Activated CD8-positive, alpha-beta memory T cell treated with anti-CD3 and anti-CD28 coated beads, Interleukin-2, amount 50 U/mL, for 1 hour (primary cell): ENCODE results near the gene LRRIQ4.

Experiments
- DNase-seq: peaks from one replicate; pipeline ENCODE4 v3.0.0-alpha.2; 2020; ENCODE audit errors: extremely low read depth

LRRIQ4 gene

DNA sequence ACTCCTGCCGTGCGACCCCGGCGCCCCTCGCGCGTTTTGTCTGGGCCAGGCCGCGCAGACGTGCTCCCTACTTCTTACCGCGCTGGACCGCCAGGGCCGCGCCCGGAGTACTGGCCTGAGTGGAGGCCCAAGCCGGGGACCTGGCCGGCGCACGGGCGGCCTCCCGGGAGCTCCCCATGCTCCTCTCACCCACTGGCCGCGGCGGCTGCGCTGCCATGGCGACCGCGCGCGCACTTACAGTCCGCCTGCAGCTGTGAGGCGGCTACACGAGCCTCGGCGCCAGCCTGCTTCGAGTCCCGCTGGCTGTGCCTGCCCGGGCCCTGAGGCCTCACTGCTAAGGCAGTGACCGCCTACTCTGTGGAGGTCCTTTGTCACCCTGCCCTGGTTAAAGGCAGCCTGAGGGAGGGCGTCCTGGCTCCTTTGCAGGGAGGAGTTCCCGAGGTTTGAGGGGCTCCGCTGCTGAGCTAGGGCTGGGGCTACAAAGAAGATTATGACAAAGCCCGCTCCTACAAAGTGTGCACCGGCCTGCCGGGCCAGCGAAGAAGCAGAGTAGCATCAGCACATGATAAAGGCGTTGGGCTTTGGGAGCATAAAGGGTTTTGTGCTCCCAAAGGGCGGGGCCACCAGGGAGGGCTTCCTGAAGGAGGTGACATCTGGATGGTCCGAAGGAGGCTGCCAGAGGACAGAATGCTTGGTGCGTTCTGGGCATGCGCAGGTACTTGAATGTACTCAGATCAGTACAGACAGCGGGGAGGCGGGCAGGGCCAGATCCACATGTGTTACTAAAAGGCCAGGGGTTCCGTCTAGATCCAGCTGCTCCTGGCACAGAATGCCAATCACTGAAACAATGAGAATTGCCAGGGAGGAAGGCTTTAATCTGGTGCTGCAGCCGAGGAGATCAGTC, at the start of gene LRRIQ4, which contains the start of gene LRRC34:
LRRIQ4 (plus strand) TSS at position 539 of the 904 bp plus-strand sequence. CDS start 9,052 bp downstream, outside the sequence.
LRRC34 (minus strand) TSS at position 573 of the 904 bp plus-strand sequence; CDS start at position 217, 356 bp downstream.
- DNase-seq = peak; percentile 39

DNA sequence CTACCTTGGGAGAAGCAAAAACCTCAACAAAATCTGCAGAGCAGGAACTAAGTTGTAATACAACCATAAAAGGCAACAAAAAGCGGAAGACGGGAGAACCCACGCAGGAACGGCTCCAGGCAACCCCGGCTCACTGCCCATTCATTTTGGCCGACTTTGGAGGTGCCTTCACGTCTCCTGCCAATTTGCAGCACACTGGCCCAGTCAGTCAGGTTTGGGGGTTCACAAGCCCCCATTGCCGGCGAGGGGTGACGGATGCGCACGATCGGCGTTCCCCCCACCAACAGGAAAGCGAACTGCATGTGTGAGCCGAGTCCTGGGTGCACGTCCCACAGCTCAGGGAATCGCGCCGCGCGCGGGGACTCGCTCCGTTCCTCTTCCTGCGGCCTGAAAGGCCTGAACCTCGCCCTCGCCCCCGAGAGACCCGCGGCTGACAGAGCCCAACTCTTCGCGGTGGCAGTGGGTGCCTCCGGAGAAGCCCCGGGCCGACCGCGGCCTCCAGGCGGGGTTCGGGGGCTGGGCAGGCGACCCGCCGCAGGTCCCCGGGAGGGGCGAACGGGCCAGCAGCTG, 48.3 kb upstream of the LRRIQ4 start:
- peak; percentile 21 for DNase-seq

DNA sequence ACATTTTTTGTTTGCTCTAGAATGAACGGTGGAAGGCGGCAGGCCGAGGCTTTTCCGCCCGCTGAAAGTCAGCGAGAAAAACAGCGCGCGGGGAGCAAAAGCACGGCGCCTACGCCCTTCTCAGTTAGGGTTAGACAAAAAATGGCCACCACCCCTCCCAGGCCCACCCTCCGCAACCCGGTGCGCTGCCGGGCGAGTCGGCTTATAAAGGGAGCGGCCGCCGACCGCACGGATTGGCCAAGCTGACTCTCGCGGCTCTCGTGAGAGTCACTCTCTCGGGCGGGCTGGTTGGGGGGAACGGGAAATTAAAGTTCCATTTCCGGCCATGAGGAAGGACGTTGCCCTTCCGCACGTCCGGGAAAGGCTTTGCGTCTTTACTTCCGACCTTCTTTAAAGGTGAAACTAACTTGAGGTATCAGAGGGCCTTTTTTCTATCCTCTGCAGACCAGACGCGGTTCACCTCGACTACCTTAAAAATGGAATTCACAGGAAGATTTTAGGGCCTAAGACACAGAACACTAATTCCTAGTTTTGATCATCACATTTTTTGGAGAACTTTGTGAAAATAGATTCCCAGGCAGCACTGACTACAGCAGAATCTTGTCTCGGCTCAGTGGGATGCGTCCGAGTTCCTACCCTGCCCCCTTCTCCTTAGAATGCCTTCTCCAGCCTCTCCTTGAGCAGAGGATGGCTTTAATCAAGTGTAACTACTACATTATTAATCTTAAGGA, 47.6 kb upstream of the LRRIQ4 start, which contains the start of gene TERC:
TERC (minus strand) TSS at position 179 of the 731 bp plus-strand sequence.
- DNase-seq = peak; percentile 89

DNA sequence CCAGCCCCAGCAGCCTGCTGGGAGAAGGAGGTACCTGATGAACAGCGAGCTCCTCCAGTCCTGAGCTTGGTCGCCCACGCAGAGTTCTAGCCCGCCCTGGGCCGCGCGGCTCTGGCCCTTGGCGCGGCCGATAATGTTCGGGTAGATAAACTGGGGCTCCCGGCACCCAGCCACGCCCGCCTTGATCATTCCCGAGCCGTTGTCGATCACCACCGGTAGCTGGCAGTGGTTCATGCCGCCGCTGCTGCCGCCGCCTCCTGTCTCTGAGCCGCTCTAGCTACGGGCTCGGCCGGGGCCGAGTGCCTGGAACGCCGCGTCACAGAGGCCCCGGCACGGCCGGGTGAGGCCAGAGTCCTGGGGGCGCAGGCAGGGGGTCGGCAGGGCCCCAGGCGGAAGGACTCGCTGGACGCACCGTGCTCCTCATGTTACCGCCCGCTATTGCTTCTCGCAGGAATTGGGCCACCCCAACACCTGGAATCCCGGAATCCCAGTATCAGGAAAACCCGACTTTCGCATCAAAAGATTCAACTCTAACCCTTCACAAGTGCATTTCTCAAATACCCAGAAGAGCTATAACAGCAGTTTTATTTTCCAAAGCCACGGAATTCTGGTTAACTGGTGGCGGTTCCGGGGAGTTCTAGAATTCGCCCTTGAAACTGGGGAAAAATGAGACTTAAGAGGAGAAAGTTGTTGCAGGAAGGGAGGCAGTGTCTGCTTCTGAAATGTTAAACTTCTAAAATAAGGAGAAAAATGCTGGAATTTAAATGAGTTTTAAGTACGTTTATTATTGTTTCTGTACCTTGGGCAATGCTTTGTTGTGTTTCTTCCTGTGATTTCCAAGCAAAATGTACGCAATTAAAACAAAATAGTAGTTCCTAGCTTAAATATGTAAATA, 43.1 kb upstream of the LRRIQ4 start, which contains the start of gene ACTRT3:
ACTRT3 (minus strand) TSS at position 275 of the 895 bp plus-strand sequence; CDS start at position 234, 41 bp downstream.
- DNase-seq = peak; percentile 25

DNA sequence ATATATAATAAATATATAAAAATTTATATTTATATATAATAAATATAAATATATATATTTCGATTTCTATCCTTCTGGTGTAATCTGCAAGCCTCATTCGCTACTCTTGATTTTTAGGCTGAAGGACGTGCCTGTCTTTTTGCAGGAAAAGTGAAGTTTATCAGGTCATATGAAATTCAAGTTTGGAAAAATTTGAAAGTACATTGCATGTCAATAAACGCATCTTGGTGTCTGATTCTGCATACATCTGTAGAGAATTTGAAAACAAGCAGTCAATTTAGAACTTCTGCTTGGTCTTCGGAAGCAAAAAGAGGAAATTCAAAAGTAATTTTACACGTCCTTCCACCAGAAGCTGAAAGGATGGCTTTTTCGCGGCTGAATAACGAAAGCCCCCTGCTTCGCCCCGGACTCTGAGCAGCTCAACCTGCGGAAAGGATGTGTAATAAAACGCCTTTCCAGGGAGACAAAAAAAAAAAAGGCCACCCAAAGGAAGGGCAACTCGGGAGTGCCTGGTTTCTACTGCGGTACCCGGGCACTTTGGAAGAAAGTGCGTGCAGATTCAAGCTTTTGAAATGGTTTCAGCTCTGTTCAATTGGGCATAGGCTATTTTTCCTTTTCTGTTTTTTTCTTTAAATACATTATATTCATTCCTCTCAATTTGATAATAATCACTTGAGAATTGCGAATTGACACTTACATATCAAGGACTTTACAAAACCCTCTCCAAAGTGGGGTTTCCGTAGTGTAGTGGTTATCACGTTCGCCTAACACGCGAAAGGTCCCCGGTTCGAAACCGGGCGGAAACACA, 41.0 kb upstream of the LRRIQ4 start:
- DNase-seq = peak; percentile 35

DNA sequence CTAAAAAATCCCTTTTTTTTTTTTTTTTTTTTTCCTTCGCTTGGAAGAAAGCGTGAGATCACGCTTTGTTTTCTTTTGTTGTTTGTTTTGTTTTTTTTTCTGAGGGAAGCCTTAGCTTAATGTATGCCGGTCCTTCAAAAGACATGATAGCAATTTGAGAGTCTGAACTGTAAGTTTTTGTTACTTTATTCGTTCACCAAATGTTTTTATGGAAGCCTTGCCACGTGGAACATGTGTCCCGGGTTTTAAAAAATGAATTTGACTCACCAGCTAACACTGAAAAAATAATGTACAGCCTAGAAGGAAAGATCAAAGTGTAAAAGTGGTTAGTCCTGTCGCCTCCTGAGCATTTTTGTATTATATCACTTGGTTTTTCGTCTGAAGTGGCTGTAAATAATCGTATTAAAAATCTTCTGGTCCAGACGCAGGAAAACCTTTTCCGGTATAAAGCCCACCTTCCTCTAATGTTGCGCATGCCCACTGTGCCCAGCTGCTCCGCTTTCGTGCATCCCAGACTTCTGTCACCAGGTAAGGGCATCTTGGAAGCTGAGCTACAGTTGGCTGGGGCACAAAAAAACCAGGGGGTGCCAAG, 40.3 kb upstream of the LRRIQ4 start:
- peak; percentile 42 for DNase-seq

DNA sequence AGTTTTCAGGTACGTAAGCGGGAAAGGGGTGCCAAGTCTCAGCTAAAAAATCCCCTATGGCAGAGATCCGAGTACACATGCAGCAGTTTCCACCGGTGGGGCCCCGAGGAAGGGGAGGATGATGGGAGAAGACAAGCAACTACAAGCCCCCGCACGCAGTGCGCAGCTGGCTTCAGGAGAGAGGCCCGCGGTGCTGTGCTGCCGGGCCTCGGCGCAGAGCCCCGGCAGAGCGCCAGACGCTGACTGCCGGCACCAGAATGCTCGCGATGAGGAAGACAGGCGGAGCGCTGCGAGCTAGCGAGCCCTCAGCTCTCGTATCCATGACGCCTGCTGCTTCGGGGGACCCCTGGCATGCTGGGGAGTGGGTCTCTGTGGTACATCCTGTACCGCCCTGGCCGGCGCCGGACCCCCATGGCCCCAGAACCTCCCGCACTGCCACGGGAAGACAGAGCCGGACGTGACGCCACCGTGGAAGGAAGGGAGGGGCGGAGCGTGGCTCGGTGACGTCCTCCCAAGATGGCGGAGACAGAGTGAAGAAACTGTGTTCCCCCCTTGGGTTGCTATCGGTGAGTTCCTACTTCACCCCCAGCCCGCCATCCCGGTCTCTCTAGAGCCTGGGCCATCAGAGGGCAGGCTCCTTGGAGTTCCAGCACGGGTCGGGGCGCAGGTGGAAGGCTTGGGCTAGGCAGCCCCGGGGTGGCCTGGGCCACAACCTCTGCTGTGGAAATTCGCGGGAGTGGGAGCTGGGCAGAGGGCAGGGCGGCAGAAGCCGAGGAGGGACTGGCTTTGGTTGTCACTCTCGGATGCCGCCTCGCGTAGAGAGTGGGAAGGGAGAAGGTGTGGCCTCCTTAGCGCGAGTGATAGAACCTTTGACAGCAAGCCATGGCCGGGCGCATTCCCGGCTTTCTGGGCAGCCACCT, 39.5 kb upstream of the LRRIQ4 start, which contains the start of gene MYNN:
MYNN (plus strand) TSS at position 500 of the 920 bp plus-strand sequence. CDS start 900 bp downstream, outside the sequence.
- DNase-seq = peak; percentile 71

DNA sequence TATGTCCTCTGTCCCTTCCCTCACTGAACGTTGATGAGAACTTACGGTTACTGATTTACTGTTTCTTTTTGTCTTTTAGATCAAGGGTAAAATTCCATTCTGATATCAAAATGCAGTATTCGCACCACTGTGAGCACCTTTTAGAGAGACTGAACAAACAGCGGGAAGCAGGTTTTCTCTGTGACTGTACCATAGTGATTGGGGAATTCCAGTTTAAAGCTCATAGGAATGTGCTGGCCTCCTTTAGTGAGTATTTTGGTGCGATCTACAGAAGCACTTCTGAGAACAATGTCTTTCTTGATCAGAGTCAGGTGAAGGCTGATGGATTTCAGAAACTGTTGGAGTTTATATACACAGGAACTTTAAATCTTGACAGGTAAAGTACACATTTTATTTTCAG, 38.5 kb upstream of the LRRIQ4 start:
- no peak for DNase-seq

DNA sequence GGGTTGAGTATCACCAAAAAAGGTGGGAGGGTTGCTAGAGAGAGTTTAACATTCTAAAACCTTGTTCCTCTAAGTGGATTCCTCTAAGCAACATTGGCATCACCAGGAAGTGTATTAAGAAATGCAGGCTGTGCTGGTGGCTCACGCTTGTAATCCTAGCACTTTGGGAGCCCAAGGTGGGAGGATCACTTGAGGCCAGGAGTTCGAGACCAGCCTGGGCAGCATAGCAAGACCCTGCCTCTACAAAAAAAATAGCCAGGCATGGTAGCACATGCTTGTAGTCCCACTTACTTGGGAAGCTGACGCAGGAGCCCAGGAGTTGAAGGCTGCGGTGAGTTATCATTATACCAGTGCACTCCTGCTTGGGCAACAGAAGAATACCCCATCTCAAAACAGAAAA, 34.8 kb upstream of the LRRIQ4 start:
- DNase-seq = no peak

DNA sequence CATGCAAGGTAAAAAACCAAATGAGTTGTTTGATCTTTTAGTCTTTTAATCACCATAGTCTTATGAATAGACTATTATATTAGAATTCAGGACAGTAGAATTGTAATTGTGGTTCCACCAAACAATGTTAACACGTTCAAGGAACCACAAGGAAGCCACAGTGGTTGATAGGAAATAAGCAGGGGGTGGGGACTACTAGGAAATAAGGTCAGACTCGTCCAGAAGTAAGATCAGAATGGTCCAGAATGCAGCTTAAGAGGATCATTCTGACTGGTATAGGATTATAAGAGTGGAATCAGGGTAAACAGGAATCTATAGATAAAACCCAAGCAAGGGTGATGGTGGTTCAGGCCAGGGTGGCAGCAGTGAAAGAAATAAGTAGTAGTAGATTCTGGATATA, 31.9 kb upstream of the LRRIQ4 start:
- DNase-seq = no peak

DNA sequence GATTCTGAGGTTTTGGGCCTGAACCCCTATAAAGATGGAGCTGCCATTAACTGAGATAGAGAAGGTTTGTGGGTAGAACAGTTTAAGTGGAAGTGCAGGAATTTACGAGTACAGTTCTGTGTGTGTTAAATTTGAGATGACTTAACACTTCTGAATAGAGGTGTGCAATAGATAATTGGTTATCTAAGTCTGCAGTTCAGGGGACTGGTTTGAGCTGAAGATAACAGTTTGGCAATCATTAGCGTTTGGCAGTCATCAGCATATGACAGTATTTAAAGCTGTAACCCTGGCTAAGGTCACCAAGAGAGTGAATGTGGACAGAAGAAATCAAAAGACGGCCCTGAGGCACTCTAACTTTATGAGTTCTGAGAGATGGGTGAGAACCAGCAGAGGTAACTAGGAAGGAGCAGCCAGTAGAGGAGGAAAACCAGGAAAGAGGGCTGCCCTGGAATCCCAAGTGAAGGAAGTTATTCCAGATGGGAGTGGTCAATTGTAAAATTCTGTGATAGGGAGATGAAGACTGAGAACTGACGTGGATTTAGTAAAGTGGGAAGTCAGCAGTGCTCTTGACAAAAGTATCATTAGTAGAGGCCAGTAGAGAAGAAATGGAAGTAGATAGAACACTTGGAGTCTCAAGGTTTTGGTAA, 31.3 kb upstream of the LRRIQ4 start:
- no peak for DNase-seq

DNA sequence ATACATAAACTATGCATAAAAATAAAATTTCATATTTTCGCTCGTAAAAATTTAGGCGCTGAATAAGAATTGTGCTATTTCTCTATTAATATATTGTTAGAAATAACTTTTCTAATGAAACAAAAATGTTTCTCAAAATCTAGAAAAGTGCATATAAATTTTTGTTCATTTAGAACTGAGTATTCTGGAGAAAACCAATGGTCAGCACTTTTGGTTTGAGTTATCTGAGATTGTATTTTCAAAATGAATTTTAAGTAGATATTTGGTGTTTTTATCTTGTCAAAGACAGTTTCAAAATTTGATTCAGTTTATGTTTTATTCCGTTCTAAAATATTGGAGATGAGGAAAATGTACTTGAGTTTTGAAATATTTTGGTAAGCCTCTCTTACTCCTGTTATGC, 25.6 kb upstream of the LRRIQ4 start:
- DNase-seq = no peak

DNA sequence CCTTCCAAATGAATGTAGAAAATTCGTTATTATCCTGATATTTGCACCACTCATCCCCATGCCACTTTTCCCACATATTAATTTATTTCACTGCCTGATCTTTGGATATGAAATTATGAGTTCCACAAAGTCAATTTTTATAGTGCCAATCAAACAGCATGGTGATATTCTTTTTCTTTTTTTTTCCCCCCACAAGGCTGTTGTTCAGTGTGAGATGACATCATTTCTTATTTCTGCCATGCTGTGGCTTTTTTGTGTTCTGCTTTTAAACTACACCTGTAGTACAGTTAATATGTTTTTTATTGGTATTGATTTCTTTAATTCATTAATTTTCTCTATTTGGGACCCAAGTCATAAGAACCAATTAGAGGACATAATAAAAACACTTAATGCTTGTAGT, 24.9 kb upstream of the LRRIQ4 start:
- no peak for DNase-seq

DNA sequence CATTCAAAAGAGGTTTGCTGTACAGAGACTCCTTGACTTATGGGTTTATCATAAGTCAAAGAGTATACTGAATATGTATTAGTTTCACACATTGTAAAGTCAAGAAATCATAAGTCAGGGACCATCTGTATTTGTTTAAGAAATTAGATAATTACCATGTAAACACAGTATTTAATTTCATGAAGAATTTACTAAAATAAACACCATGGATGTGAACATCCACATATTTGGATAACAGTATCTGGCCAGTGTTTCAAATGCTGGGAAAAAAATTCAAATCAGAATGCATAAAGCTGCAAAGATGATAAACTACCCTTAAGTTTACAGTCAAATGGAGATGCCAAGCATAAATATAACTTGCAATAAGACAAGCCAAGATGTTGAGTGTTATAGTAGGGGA, 22.5 kb upstream of the LRRIQ4 start:
- DNase-seq = no peak

DNA sequence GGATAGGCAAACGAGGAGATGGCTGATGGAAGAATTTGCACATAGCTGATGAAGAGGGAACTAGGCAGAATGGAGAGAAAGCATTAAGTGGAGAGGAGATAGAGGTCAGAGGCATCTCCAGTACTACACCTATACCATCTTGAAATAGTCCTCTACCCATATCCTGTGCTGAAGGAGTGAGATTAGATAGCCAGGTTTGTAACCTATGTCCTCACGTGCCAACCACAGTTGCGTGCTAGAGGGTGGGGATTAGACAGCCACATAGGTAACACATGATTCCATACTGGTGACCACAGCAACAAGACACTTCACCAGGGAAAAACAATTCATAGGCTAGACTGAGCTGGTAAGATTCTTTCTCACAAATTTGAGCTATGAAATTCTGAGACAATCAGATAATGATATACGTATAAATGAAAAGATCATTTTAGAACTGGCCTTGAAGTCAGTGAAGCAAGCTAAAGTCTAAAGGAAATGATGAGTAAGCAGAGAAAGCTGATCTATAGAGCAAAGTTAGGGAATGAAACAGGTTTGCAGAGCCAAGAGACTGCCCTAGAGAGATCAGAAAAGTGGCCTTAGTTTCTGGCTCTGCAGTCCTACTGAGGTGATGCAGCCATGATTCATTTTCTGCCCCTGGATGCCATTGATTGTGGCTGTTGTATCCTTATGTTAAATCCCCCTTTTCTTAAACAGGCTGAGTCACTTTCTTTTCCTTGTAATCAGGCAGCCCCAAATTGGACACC, 21.8 kb upstream of the LRRIQ4 start:
- no peak for DNase-seq

DNA sequence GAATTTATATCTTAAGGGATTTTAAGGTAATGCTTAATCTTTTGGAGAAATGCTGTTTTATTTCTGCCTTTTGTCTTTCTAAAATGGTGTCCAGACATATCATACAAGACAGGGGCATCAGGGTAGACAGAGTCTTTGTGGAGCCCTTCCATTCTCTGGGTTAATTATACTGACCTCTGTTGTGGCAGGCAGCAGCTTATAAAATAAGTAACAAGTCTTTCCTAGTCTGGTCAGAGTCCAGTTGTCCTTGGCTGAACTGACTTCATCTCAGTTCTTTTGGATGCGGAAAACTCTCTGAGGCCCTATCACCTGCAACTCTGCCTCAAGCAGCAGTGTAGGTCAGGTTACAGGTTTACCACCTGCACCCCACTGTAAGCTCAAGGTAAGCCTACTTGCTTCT, 20.3 kb upstream of the LRRIQ4 start:
- DNase-seq = no peak

DNA sequence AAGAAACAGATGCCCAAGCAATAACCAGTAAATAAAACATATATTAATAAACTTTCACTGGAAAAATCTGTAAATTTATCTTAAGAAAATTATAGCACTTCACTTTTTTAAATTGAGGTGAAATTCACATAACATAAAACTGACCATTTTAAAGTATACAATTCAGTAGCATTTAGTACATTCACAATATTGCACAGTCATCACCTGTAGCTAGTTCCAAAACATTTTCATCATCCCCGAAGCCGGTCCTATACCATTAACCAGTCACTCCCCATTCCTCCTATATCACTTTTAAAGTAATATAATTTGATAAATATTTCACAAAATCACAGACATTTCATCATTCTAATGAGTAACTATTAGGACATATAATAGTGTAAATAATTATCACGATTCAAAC, 8.0 kb upstream of the LRRIQ4 start:
- DNase-seq = no peak
